HL-60/S4 treated with phorbol 12-myristate 13-acetate at 8.2 ng/mL for 4 days and 3 days (cell line): ENCODE data around the gene PDIA2.
"Not testable (repeated sequence)": the region's sequence is repeated elsewhere in the genome, so short reads cannot be mapped to it uniquely, and the experiment has no call there.

Experiments used
- in situ Hi-C: fragments of 300-500 bp; cut with MboI; formaldehyde crosslinking; loops from 2 replicates; pipeline ENCODE4 v1.15.0; 2022; ENCODE audit warnings: low sequenced_read_pairs

Gene PDIA2

DNA sequence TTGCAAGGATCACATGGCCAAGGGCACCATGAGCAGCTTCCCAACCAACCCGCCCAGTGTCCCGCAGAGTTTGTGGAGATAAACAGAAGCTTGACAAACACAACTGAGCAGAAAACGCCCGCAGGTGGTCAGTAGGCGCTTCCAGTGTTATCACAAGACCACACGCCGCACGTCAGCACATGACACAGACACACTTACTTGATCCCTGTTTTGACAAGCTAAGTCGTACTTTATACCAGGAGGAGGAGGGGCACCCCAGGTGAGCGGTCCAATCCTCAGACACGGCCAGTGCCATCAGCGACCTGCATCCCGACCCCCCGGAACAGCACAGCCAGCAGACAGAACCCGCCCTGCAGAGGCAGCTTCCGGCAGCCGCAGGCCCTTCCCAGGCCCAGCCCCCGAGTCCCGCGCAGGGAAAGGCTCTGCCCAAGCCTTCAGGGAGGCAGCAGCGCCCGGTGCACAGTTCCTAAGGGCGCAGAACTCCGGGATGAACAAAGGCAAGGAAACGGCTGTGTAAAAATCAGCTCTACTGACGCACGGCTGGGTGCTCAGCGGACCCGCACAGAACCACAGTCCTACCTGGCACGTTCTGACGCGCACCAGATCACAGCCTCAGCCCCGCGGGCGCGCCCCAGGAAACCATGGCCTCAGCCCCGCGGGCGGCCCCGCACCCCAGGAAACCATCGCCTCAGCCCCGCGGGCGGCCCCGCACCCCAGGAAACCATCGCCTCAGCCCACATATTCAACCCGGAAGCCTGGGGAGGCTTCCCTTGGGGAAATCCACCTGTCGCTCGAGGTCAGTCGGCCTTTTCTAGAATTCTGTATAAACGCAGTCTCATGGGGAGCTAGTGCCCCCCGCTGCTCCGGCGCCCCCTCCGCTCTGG, 41.7 kb downstream of the PDIA2 start:
- in situ Hi-C loops, result no loop called here

DNA sequence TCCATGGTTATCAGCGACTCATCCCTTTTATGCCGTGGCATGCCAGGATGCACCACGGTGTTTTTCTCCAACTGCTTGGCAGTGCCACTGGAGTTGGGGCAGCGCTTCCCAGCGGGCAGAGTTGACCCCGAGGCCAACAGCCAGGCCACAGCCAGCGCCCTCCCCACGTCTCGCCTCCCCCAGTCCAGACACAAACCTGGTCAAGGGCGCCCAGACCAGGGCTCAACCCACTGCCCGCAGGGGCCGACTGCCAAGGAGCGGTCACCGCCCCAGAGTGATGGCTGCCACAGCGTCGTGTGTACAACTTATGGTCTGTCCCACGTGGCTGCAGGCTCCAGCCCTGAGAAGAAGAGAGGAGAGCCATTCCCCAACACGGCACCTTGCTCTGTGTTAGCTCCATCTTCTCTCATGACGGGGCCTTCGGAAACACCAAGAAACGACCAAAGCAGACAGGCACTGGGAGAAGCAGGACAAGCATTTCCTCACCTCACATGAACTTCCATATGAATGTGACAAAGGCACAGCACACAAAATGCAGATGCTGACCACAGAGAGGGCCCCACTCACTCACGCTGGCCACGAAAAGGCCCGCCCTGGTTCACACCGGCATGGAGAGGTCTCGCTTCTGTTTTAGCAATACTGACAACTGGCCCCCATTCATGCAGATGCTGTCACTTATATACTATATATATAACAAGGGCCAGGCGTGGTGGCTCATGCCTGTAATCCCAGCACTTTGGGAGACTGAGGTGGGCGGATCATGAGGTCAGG, 42.6 kb downstream of the PDIA2 start:
- in situ Hi-C loops, result no loop called here

DNA sequence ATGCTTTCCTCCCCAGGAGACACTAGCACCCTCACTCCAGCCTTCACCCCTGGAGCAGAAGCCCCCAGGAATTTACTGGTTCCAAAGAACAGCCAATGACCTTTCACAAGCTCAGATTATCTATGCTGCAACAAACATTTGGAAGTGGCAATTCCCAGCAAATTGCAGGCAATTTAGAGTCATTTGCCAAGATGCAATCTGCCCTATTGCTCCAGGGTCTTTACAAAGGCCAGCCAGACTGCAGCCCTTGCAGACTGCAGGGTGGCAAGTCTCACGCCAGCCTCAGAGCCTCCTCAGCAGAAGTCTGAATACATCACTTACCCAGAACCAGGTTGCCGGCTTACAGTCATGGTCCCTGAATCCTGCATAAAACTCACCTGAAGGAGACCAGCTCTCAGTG, 47.8 kb downstream of the PDIA2 start:
- in situ Hi-C loops, result no loop called here

DNA sequence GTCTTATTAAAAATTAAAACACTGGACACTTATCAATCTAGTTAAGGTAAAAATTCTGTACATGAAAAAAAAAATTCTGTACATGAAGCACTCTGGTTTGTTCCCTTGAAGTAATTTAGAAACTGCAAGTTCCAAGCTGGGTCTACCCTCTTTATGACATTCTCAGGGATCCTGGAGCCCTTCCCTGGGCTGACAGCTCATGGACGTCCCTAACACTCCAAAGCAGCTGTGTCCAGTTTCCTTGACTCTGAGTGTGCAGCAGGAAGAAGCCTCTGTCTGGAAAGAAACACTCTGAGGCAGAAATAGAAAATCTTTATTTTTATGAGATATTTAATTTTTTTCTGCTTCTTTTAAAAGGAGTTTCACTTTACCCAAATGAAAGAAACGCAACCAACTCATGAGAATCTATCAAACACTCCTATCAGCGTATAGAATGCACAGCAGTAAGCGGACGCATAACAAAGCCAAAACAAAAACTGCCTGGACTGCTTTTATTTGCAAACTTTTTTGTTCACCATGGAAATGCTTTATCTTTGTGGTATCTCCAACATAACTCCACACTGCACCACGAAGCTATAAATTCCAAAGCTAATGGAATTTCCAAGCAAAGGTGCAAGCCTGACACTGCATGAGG, 48.3 kb downstream of the PDIA2 start:
- in situ Hi-C loops, result not testable (repeated sequence)

DNA sequence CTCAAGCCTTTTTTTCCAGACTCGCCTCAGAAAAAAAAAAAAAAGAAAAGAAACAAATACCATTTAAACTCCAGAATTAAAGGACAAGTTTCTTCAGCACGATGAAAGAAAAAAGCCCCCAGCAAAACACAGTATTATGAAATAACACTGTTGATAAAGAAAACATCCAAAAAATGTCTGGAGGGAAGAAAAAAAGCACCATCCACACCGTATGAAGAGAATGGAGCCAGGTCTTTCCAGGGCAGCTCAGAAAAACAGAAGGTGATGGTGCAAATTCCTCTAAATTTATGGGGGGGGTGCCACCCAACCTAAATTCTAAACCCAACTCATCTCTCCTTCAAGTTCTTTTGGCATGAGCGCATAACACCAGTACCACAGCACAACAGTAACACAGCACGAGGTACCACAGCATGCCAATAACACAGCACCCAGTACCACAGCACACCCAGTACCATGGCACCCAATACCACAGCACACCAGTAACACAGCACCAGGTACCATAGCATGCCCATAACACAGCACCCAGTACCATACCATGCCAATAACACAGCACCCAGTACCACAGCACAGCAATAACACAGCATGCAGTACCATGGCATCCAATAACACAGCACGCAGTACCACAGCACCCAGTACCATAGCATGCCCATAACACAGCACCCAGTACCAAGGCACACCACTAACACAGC, 50.6 kb downstream of the PDIA2 start:
- in situ Hi-C loops, result no loop called here

DNA sequence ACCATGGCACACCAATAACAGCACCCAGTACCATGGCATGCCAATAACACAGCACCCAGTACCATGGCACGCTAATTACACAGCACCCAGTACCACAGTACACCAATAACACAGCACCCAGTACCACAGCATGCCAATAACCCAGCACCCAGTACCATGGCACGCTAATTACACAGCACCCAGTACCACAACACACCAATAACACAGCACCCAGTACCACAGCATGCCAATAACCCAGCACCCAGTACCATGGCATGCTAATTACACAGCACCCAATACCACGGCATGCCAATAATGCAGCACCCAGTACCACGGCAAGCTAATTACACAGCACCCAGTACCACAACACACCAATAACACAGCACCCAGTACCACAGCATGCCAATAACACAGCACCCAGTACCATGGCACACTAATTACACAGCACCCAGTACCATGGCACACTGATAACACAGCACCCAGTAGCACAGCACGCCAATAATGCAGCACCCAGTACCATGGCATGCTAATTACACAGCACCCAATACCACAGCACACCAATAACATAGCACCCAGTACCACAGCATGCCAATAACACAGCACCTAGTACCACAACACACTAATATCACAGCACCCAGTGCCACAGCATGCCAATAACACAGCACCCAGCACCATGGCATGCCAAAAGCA, 51.3 kb downstream of the PDIA2 start:
- in situ Hi-C loops, result not testable (repeated sequence)

DNA sequence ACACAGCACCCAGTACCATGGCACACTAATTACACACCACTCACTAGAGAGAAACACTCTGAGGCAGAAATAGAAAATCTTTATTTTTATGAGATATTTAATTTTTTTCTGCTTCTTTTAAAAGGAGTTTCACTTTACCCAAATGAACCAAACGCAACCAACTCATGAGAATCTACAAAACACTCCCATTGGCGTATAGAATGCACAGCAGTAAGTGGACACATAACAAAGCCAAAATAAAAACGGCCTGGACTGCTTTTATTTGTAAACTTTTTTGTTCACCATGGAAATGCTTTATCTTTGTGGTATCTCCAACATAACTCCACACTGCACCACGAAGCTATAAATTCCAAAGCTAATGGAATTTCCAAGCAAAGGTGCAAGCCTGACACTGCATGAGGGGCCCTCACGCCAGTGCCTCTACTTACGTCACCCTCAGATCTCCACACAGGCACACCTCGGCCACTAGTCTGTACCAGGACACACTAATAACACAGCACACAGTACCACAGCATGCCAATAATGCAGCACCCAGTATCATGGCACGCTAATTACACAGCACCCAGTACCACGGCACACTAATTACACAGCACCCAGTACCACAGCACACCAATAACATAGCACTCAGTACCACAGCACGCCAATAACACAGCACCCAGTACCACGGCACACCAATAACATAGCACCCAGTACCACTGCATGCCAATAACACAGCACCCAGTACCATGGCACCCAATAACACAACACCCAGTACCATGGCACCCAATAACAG, 52.1 kb downstream of the PDIA2 start:
- in situ Hi-C loops, result not testable (repeated sequence)

DNA sequence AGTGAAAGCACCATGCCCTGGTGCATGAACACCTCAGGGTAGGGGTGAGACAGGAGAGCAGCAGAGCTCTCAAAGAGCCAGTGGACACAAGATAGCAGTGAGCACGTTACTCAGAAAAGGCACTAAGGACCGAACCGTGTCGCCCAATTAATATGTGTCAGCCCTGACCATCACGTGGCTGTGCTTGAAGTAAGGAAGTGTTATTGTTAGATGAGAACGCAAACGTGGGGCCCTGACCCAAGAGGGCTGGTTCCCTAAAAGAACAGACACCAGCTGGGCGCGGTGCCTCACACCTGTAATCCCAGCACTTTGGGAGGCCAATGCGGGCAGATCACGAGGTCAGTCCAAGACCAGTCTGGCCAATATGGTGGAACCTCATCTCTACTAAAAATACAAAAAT, 53.3 kb downstream of the PDIA2 start:
- in situ Hi-C loops, result no loop called here
